H1 (cell line): Measurements from ENCODE around the gene TGFB1I1. TPM values are rescaled to one million over a fixed set of nuclear protein-coding genes. Genes with fewer than 3 reads are reported as not detected.

Source experiments
- CTCF ChIA-PET: fragments of 300-600 bp; sonication (Branson Sonifier 250); formaldehyde crosslinking; loops from one replicate; lab custom pipeline; 2021; ENCODE audit not compliant: partially characterized antibody; lab: Charles Lee
- POLR2A ChIA-PET: fragments of 300-600 bp; sonication (Branson Sonifier 250); formaldehyde crosslinking; loops from one replicate; lab custom pipeline; 2021; ENCODE audit warnings: inconsistent platforms; ENCODE audit not compliant: partially characterized antibody; lab: Charles Lee
- DNase-seq, 2 experiments: peaks; one replicate each; pipeline versions ENCODE4 v3.0.0 to v3.0.0-alpha.2; 2010 to 2022; ENCODE audit warnings: low spot score in 2 of 2, low read depth in 1 of 2, mixed read lengths in 1 of 2
- FAIRE-seq: peaks from 2 replicates; lab custom pipeline; 2011; peaks lifted over from hg19 to GRCh38; lab: Jason Lieb, UNC
- H2AFZ ChIP-seq: 2 replicates; pipeline ENCODE4 v1.8.1; 2012; ENCODE audit warnings: low read length, inconsistent platforms
- H2AK5ac ChIP-seq: 2 replicates; pipeline ENCODE4 v1.6.1; 2013; ENCODE audit warnings: low read depth, low read length
- H2BK120ac ChIP-seq: replicated peaks from 2 replicates; pipeline ENCODE3; 2013; ENCODE audit warnings: low read depth, low read length, inconsistent platforms
- H2BK12ac ChIP-seq: 2 replicates; pipeline ENCODE4 v1.6.1; 2013; ENCODE audit warnings: low read depth, low read length
- H2BK15ac ChIP-seq: 2 replicates; pipeline ENCODE4 v1.6.1; 2013; ENCODE audit warnings: low read length
- H2BK20ac ChIP-seq: 2 replicates; pipeline ENCODE4 v1.6.1; 2013; ENCODE audit warnings: low read length
- H2BK5ac ChIP-seq: 2 replicates; pipeline ENCODE4 v1.6.1; 2013; ENCODE audit warnings: low read depth, low read length
- H3K14ac ChIP-seq: 2 replicates; pipeline ENCODE4 v1.6.1; 2013; ENCODE audit warnings: inconsistent platforms; ENCODE audit not compliant: insufficient read length
- H3K18ac ChIP-seq: 2 replicates; pipeline ENCODE4 v1.6.1; 2013; ENCODE audit warnings: low read length; ENCODE audit errors: extremely low read depth
- H3K23ac ChIP-seq: 2 replicates; pipeline ENCODE4 v1.6.1; 2013; ENCODE audit warnings: inconsistent platforms; ENCODE audit not compliant: insufficient read length
- H3K23me2 ChIP-seq: 2 replicates; pipeline ENCODE4 v1.6.1; 2013; ENCODE audit warnings: low read depth, low read length
- H3K27ac ChIP-seq: 2 replicates; pipeline ENCODE4 v1.6.1; 2011; ENCODE audit warnings: low read depth, low read length, inconsistent platforms
- H3K27me3 ChIP-seq, 4 experiments: replicated peaks in 1 of 4; 1 replicate in 1 of 4; 2 replicates in 3 of 4; pipeline versions ENCODE4 v1.6.1 to v1.8.1; 2011 to 2013; ENCODE audit warnings: low read length in 3 of 4, mild to moderate bottlenecking in 3 of 4, inconsistent platforms in 2 of 4, mixed read lengths in 2 of 4, moderate library complexity in 1 of 4; ENCODE audit not compliant: control insufficient read depth in 3 of 4, insufficient read depth in 3 of 4; ENCODE audit errors: extremely low read depth in 1 of 4
- H3K36me3 ChIP-seq, 4 experiments: 2 replicates each; pipeline versions ENCODE4 v1.6.1 to v1.8.1; 2011 to 2013; ENCODE audit warnings: mild to moderate bottlenecking in 4 of 4, low read length in 3 of 4, moderate library complexity in 2 of 4, control low read depth in 1 of 4, inconsistent platforms in 1 of 4; ENCODE audit not compliant: insufficient read depth in 4 of 4, control insufficient read depth in 2 of 4
- H3K4ac ChIP-seq: replicated peaks from 2 replicates; pipeline ENCODE3; 2013; ENCODE audit warnings: low read length, low read depth, mixed read lengths, inconsistent platforms; ENCODE audit not compliant: insufficient read length
- H3K4me1 ChIP-seq, 4 experiments: replicated peaks in 1 of 4; 1 replicate in 1 of 4; 2 replicates in 3 of 4; pipeline versions ENCODE4 v1.6.1 to v1.8.1; 2011 to 2013; ENCODE audit warnings: low read length in 3 of 4, inconsistent platforms in 2 of 4, mixed read lengths in 1 of 4; ENCODE audit not compliant: insufficient read depth in 4 of 4, control insufficient read depth in 3 of 4
- H3K4me2 ChIP-seq, 2 experiments: 2 replicates each; pipeline versions ENCODE4 v1.6.1 to v1.8.1; 2011 to 2013; ENCODE audit warnings: low read depth in 2 of 2, low read length in 2 of 2, control low read depth in 1 of 2, inconsistent platforms in 1 of 2, mild to moderate bottlenecking in 1 of 2; ENCODE audit not compliant: insufficient read depth in 1 of 2
- H3K4me3 ChIP-seq, 4 experiments: fragments of 200-600, 300-600 bp in 1 of 4; sonication (generic), shearing (Covaris generic), sonication (Bioruptor Twin) in 1 of 4; 2 replicates each; pipeline versions ENCODE4 v1.5.1 to v1.8.1; 2011 to 2016; ENCODE audit warnings: low read length in 4 of 4, low read depth in 3 of 4, control low read depth in 2 of 4, inconsistent platforms in 2 of 4, mild to moderate bottlenecking in 2 of 4, mixed read lengths in 1 of 4, moderate library complexity in 1 of 4; ENCODE audit not compliant: insufficient read depth in 2 of 4; ENCODE audit errors: extremely low read depth in 1 of 4
- H3K56ac ChIP-seq: replicated peaks from 2 replicates; pipeline ENCODE3; 2013; ENCODE audit warnings: low read depth, mild to moderate bottlenecking, mixed read lengths, low read length, inconsistent platforms; ENCODE audit not compliant: insufficient read length
- H3K79me1 ChIP-seq: 2 replicates; pipeline ENCODE4 v1.6.1; 2013; ENCODE audit warnings: low read depth, low read length, control low read depth
- H3K79me2 ChIP-seq, 2 experiments: 2 replicates each; pipeline versions ENCODE4 v1.6.1 to v1.8.1; 2012 to 2013; ENCODE audit warnings: low read length in 2 of 2, mild to moderate bottlenecking in 2 of 2, inconsistent platforms in 1 of 2; ENCODE audit not compliant: insufficient read depth in 2 of 2, control insufficient read depth in 1 of 2
- H3K9ac ChIP-seq, 4 experiments: replicated peaks in 1 of 4; 1 replicate in 1 of 4; 2 replicates in 3 of 4; pipeline versions ENCODE4 v1.6.1 to v1.8.1; 2011 to 2013; ENCODE audit warnings: low read depth in 3 of 4, low read length in 3 of 4, control low read depth in 2 of 4, mild to moderate bottlenecking in 2 of 4, moderate library complexity in 2 of 4, inconsistent platforms in 1 of 4; ENCODE audit errors: extremely low read depth in 1 of 4
- H3K9me3 ChIP-seq, 2 experiments: 2 replicates each; pipeline versions ENCODE4 v1.6.1 to v1.8.1; 2012 to 2013; ENCODE audit warnings: mild to moderate bottlenecking in 2 of 2, moderate library complexity in 2 of 2, control low read depth in 1 of 2, inconsistent platforms in 1 of 2, low read depth in 1 of 2, low read length in 1 of 2, mixed read lengths in 1 of 2; ENCODE audit not compliant: insufficient read depth in 2 of 2
- H4K20me1 ChIP-seq, 2 experiments: replicated peaks in 1 of 2; 2 replicates each; pipeline versions ENCODE3 to v1.8.1; 2011 to 2013; ENCODE audit warnings: inconsistent platforms in 2 of 2, low read length in 2 of 2, mild to moderate bottlenecking in 1 of 2; ENCODE audit not compliant: insufficient read depth in 2 of 2, control insufficient read depth in 1 of 2
- H4K5ac ChIP-seq: 2 replicates; pipeline ENCODE4 v1.6.1; 2013; ENCODE audit warnings: low read length, low read depth, mixed read lengths, inconsistent platforms; ENCODE audit not compliant: insufficient read length
- H4K8ac ChIP-seq: 2 replicates; pipeline ENCODE4 v1.8.0; 2013; ENCODE audit warnings: mild to moderate bottlenecking, moderate library complexity, low read length, inconsistent platforms; ENCODE audit not compliant: insufficient read depth; ENCODE audit errors: extremely low read depth
- H4K91ac ChIP-seq: replicated peaks from 2 replicates; pipeline ENCODE3; 2013; ENCODE audit warnings: low read length, mixed read lengths, inconsistent platforms; ENCODE audit not compliant: insufficient read length
- TBP ChIP-seq: IDR thresholded peaks from 2 replicates; pipeline ENCODE4 v1.6.1; 2011; ENCODE audit warnings: low read depth, low read length, improper control_type of control experiment
- WGBS, 2 experiments: shearing (Covaris generic) in 1 of 2; methylation state at CpG; one replicate each; pipeline versions ENCODE4 v1.1.6 to v1.1.7; 2013 to 2015; ENCODE audit warnings: low lambda C conversion rate in 2 of 2, mixed read lengths in 2 of 2, inconsistent platforms in 1 of 2, low coverage in 1 of 2, missing lambda C conversion rate in 1 of 2; ENCODE audit not compliant: insufficient replicate concordance in 2 of 2, insufficient coverage in 1 of 2, insufficient read length in 1 of 2; ENCODE audit errors: extremely low coverage in 1 of 2, missing lambda C conversion rate in 1 of 2; 5-methylcytosine and 5-hydroxymethylcytosine counted together
- polyA plus RNA-seq, 7 experiments: library from polyadenylated mRNA; depleted of rRNA in 3 of 7; stranded (reverse) in 5 of 7; unstranded in 2 of 7; fragments of >200 nt in 5 of 7; fragments of 200-250 nt in 2 of 7; gene quantifications; 1 replicate in 5 of 7; 2 replicates in 1 of 7; 4 replicates in 1 of 7; pipeline versions ENCODE4 v1.2.1 to v1.2.3, GENCODE V29; 2011 to 2013; ENCODE audit warnings: missing spikeins in 2 of 7, mixed read lengths in 2 of 7
- total RNA-seq: library from RNA; stranded (reverse); fragmentation: NEBNext Ultra II Directional; extraction: Animal tissue kit (Norgen Biotek cat#: 25700); gene quantifications from 2 replicates; pipeline ENCODE4 v1.2.1, GENCODE V29; 2021

Gene TGFB1I1
- total and polyA plus RNA-seq, 2 of the 8 experiments (the other 6 are each of a cell fraction or from before 2014, with no cell fraction given): 5.6 to 5.8 TPM

DNA sequence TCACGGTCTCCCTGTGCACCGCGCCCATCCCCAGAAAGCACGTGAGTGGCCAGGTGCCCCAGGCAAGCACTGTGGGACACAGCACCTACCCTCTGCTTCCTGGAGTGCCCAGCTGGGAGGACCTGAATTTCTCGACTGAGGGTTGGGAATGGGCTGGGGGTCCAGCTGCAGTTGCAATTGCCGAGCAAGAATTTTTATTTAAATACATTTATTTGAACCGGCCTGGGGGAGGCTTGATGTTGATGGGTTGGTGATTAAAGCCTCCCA, 17.3 kb downstream of the TGFB1I1 start:
- H3K27me3 ChIP-seq: peaks cover 14 to 54% (median 41%) of the 10 kb centered on the region in 4 experiments
- ChIA-PET POLR2A (interaction anchor here (0.6 to 7.9 kb wide), 10 partner anchors 11 to 307 kb away, joined by 3 to 69 read pairs (median 9); partner anchors contain the start of genes ARMC5 and RUSF1), CTCF (interaction anchor here (1.4 to 2.6 kb wide), 6 partner anchors 8 to 222 kb away, joined by 3 to 11 read pairs (median 6); no protein-coding TSS in a partner anchor)
- TF ChIP-seq TBP: no peak

More for the DNA sequence above, 17.3 kb downstream of the TGFB1I1 start:
- Histone ChIP-seq H3K23ac (no peak overlapping the region), H2AK5ac (no peak overlapping the region), H3K4me1 (peaks cover 0 to 8% (median 5%) of the 10 kb centered on the region in 4 experiments; a peak in 5 of 7 replicates), H3K4ac (no peak overlapping the region), H3K36me3 (peaks cover 0 to 6% (median 0%) of the 10 kb centered on the region in 4 experiments; a peak in 2 of 8 replicates), H2BK12ac (no peak overlapping the region), H3K9ac (no peak overlapping the region; a peak in 1 of 7 replicates), H3K18ac (no peak overlapping the region), H4K20me1 (peaks cover 0 to 18% of the 10 kb centered on the region in 2 experiments), H3K4me2 (peak overlapping the region; percentile 86 to 95; a peak in 2 of 4 replicates), H4K5ac (no peak overlapping the region), H2AFZ (no peak overlapping the region), H3K9me3 (no peaks in the 10 kb centered on the region), H2BK15ac (no peak overlapping the region), H3K79me2 (no peaks in the 10 kb centered on the region), H4K8ac (no peak overlapping the region), H3K14ac (no peak overlapping the region), H2BK20ac (no peak overlapping the region), H4K91ac (no peak overlapping the region), H2BK5ac (no peak overlapping the region), H3K23me2 (peaks cover 15% of the 10 kb centered on the region), H3K56ac (no peak overlapping the region), H3K4me3 (no peak overlapping the region), H3K79me1 (no peaks in the 10 kb centered on the region), H2BK120ac (no peak overlapping the region), H3K27ac (no peak overlapping the region)
- 87% methylated on average over 7 of the region's 7 CpGs; no CpG with 5 or more reads in 1 of the 2 experiments for WGBS, 2 experiments
- no peak for DNase-seq
- FAIRE-seq: no peak
